Measurements from ENCODE around the gene CRHR1.

The CRHR1 gene

DNA sequence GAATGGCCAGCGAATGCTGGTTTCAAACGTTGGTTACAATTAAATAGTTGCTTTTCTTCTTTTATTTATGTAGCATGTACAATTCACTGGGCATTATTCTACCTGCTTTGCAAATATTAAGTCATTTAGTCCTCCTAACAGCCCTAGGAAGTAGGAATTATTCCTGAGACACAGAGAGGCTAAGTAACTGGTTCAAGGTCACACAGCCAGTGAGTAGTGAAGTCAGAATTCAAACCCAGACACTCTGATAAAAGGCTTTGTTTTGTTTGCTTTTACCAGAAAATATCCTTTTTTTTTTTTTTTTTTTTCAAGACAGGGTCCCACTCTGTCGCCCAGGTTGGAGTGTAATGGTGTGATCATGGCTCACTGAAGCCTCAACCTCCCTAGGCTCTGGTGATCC lies 2.2 kb downstream of the CRHR1 start:
- ChIA-PET CTCF (no interaction called here), POLR2A (no interaction called here)
- DNase-seq (ENCODE audit: extremely low spot score): no peak
- TF ChIP-seq, protein P1, sequence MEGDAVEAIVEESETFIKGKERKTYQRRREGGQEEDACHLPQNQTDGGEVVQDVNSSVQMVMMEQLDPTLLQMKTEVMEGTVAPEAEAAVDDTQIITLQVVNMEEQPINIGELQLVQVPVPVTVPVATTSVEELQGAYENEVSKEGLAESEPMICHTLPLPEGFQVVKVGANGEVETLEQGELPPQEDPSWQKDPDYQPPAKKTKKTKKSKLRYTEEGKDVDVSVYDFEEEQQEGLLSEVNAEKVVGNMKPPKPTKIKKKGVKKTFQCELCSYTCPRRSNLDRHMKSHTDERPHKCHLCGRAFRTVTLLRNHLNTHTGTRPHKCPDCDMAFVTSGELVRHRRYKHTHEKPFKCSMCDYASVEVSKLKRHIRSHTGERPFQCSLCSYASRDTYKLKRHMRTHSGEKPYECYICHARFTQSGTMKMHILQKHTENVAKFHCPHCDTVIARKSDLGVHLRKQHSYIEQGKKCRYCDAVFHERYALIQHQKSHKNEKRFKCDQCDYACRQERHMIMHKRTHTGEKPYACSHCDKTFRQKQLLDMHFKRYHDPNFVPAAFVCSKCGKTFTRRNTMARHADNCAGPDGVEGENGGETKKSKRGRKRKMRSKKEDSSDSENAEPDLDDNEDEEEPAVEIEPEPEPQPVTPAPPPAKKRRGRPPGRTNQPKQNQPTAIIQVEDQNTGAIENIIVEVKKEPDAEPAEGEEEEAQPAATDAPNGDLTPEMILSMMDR (IDR thresholded peaks at IDR 0.05; ENCODE audit: control extremely low read depth, extremely low read depth, low read depth, missing control alignments): no peak

DNA sequence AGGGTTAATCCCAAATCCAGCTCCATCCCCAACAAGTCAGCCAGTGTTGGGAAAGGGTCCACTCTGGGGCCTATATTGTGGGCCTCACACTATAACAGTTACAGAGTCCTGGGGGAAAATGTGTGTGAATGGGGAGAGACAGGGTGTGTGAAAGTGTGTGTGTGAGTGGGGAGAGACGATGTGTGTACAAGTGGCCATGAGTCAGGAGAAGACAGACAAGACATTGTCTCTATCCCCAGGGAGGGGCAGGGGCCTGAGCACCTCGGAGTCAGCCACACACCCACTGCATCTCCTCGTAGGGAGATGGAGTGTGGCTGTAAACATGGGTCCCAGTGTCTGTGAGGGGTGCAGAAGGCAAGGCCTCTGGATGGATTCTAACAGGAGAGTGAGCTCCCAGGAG lies 2.9 kb downstream of the CRHR1 start:
- TF ChIP-seq, protein P1 (IDR thresholded peaks at IDR 0.05; ENCODE audit: control extremely low read depth, extremely low read depth, low read depth, missing control alignments): no peak
- no peak for DNase-seq (ENCODE audit: extremely low spot score)
- ChIA-PET POLR2A (no interaction called here), CTCF (interaction anchor here (1.6 kb wide), 1 partner anchor 65 kb away, joined by 6 read pairs; no protein-coding TSS in a partner anchor)

DNA sequence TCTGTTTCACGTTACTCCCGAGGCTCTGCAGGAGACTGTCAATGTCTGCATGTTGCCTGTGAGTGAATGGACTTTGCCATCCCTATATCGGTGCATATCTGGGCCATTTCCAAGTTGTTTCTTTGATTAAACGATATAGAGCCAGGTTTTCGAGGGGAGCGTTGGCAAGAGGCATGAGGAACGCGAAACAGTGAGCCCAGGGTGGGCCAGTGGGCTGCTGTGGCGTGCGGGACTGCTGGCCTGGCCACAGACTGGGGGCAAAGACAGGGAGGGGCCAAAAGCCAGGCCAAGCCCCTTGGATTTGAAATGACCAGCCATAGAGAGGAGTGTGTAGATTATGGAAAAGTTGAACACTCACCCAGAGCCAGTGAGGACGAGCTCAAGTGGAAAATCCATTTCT lies 3.5 kb downstream of the CRHR1 start:
- ChIA-PET POLR2A (no interaction called here), CTCF (interaction anchor here (1.6 kb wide), 1 partner anchor 64 kb away, joined by 6 read pairs; no protein-coding TSS in a partner anchor)
- TF ChIP-seq, protein P1 (IDR thresholded peaks at IDR 0.05; ENCODE audit: control extremely low read depth, extremely low read depth, low read depth, missing control alignments): no peak
- no peak for DNase-seq (ENCODE audit: extremely low spot score)

DNA sequence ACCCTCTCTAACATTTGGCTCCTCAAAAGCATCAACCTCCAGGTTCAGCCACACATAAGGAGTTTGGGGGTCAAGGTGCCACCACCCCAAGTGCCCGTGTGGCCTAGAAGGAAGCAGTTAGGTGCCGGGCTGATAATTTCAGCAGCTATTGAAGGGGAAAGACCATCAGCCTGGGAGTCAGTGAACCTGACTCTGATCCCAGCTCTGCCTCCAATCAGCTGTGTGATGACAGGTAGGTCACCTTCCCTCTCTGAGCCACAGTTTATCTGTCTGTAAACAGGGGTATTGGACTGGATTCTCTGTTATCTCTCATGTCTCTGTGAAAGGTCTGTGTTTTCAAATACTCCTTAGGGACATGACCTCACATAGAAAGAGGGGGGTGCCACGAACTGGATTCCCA lies 3.9 kb downstream of the CRHR1 start:
- CTCF ChIA-PET: interaction anchor here (1.6 kb wide), 1 partner anchor 64 kb away, joined by 6 read pairs; no protein-coding TSS in a partner anchor
- TF ChIP-seq, protein P1 (IDR thresholded peaks at IDR 0.05; ENCODE audit: control extremely low read depth, extremely low read depth, low read depth, missing control alignments): no peak
- POLR2A ChIA-PET: no interaction called here
- no peak for DNase-seq (ENCODE audit: extremely low spot score)

DNA sequence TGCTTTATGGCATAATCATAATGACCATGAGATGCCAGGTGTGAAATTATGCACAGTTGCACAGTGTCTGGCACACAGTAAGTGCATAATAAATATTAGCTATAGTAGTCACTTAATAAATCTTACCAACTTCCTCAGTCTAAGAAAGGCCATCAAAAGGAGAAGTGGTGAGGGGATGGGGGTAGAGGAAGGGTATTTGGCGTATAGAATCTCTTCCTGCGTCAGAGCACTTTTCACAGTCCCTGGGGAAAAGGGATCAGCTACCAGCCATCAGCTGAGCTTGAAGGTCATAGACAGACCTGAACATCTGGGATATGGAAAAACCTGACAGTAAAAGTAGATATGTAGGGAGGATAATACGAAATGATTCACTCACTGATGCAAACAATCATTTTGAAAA lies 5.8 kb downstream of the CRHR1 start:
- ChIA-PET CTCF (no interaction called here), POLR2A (no interaction called here)
- no peak for DNase-seq (ENCODE audit: extremely low spot score)
- TF ChIP-seq, protein P1 (IDR thresholded peaks at IDR 0.05; ENCODE audit: control extremely low read depth, extremely low read depth, low read depth, missing control alignments): no peak

DNA sequence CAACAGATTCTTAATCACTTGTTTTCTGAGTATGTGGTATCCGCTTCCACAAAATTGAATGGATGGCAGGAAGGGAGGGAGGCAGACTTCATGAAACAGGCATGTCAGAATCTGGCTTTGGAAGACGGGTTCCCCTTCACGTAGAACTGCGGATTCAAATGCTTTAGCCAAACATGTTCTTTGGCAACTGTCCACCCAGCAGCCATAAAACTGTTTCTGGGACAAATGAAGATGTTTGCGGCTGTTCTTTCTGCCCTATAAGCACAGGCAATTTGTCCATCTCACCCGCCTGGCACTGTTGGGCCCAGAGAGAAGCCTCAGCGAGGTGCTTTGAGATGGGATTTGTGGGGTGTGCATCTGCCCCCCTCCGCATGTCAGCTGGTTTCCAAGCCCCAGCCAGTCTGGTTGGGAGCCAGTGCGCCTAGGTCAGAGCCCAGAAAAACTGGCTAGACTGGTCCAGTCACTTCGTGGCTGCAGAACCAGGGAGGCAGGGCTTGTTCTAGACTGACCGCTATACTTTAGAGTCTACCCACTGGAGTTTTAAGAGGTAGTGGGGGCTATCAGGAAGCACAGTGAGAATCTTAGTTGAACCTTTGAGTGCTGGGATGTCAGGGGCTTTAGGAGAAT lies 6.3 kb downstream of the CRHR1 start:
- ChIA-PET CTCF (no interaction called here), POLR2A (no interaction called here)
- DNase-seq (ENCODE audit: extremely low spot score): no peak
- TF ChIP-seq, protein P1 (IDR thresholded peaks at IDR 0.05; ENCODE audit: control extremely low read depth, extremely low read depth, low read depth, missing control alignments): no peak

Measured in GM10248 (cell line).